Measurements from ENCODE around the gene SNX7. TPM values are rescaled to one million over a fixed set of nuclear protein-coding genes. Genes with fewer than 3 reads are reported as not detected.

The SNX7 gene, protein sequence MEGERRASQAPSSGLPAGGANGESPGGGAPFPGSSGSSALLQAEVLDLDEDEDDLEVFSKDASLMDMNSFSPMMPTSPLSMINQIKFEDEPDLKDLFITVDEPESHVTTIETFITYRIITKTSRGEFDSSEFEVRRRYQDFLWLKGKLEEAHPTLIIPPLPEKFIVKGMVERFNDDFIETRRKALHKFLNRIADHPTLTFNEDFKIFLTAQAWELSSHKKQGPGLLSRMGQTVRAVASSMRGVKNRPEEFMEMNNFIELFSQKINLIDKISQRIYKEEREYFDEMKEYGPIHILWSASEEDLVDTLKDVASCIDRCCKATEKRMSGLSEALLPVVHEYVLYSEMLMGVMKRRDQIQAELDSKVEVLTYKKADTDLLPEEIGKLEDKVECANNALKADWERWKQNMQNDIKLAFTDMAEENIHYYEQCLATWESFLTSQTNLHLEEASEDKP
- total RNA-seq: 10 to 100 TPM; 45.0 to 48.5 TPM

GRCh38 chr1:98661544-98662355, at the start of gene SNX7:
SNX7 (plus strand) TSS chr1:98661721; CDS start chr1:98661732, 11 bp downstream.
- Histone ChIP-seq H3K27ac (peak within 1 kb of the TSS; percentile 92), H3K9ac (ENCODE audit: low read depth in 2 of 2, low read length in 2 of 2) (peak within 1 kb of the TSS; percentile 79 to 86), H3K27me3 (no peaks in the 10 kb centered on the region), H3K4me1 (no peaks in the 10 kb centered on the region), H3K9me3 (no peaks in the 10 kb centered on the region), H3K36me3 (no peaks in the 10 kb centered on the region), H3K4me3 (peak within 1 kb of the TSS; percentile 55)
- intact Hi-C loops (cut with DNase I): no loop called here
- no peak for TF ChIP-seq CTCF (IDR thresholded peaks at IDR 0.05)
- DNase-seq: peak; percentile 87

DNA sequence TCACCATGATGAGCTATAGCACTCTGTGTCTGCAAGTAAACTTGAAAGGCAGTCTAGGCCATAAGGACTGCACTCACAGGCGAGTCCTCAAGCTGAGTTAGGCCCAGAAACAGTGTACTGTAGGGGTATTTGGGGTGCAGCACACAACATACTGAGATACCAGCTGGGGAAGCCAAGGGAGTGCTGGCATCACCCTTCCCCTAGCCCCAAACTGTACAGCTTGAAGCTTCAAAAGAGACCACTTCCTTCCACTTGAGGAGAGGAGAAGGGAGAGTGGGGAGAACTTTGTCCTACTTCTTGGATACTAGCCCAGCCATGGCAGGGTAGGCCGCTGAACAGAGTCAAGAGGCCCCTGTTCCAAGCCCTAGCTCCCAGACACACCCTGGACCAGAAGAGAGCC, 24.2 kb upstream of the SNX7 start:
- TF ChIP-seq CTCF (IDR thresholded peaks at IDR 0.05): no peak
- H3K9me3 ChIP-seq: no peaks in the 10 kb centered on the region
- H3K4me3 ChIP-seq: no peak overlapping the region
- no peak overlapping the region for H3K9ac ChIP-seq (ENCODE audit: low read depth in 2 of 2, low read length in 2 of 2)
- intact Hi-C loops (cut with DNase I): no loop called here
- no peaks in the 10 kb centered on the region for H3K27me3 ChIP-seq
- H3K4me1 ChIP-seq: no peaks in the 10 kb centered on the region
- no peak for DNase-seq
- H3K27ac ChIP-seq: no peak overlapping the region
- H3K36me3 ChIP-seq: no peaks in the 10 kb centered on the region

DNA sequence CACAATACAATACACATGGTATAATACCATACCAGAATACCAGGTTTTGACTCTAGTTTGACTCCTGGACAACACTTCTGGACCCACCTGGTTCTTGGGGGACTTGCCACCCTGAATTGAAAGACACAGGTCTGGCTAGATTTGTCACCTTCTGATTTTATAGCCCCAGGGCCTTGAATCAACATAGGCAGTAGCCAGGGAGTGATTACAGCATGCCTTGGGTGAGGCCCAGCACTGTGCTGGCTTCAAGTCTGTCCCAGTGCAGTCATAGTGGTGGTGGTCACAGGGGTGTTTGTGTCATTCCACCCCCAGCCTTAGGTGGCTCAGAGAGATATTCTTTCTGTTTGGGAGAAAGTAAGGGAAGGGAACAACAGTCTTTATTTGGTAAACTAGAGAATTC, 23.3 kb upstream of the SNX7 start:
- DNase-seq: no peak
- H3K9ac ChIP-seq (ENCODE audit: low read depth in 2 of 2, low read length in 2 of 2): no peak overlapping the region
- TF ChIP-seq CTCF (IDR thresholded peaks at IDR 0.05): no peak
- no peaks in the 10 kb centered on the region for H3K27me3 ChIP-seq
- no peaks in the 10 kb centered on the region for H3K9me3 ChIP-seq
- H3K4me3 ChIP-seq: no peak overlapping the region
- H3K27ac ChIP-seq: no peak overlapping the region
- H3K4me1 ChIP-seq: no peaks in the 10 kb centered on the region
- intact Hi-C loops (cut with DNase I): no loop called here
- no peaks in the 10 kb centered on the region for H3K36me3 ChIP-seq

DNA sequence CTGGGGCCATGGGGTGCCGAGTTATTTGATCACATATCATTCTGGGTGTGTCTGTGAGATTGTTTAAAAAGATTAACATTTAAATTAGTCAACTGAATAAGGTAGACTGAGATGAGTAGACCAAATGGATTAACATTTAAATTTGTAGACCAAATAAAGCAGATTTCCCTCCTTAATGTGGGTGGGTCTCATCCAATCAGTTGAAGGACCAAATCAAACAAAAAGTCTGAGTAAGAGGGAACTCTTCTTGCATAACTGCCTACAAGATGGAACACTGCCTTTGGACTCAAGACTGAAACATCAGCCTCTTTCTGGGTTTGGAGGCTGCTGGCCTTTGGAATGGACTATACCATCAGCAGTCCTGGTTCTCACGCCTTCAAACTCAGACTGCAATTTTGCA, 17.0 kb upstream of the SNX7 start:
- no peak overlapping the region for H3K9ac ChIP-seq (ENCODE audit: low read depth in 2 of 2, low read length in 2 of 2)
- no peaks in the 10 kb centered on the region for H3K9me3 ChIP-seq
- no peak for DNase-seq
- H3K4me3 ChIP-seq: no peak overlapping the region
- no peak overlapping the region for H3K27ac ChIP-seq
- intact Hi-C loops (cut with DNase I): no loop called here
- no peak for TF ChIP-seq CTCF (IDR thresholded peaks at IDR 0.05)
- no peaks in the 10 kb centered on the region for H3K4me1 ChIP-seq
- no peaks in the 10 kb centered on the region for H3K27me3 ChIP-seq
- H3K36me3 ChIP-seq: no peaks in the 10 kb centered on the region

GRCh38 chr1:98651116-98651632, 10.3 kb upstream of the SNX7 start:
- intact Hi-C loops (cut with DNase I): no loop called here
- TF ChIP-seq CTCF (IDR thresholded peaks at IDR 0.05): no peak
- H3K9me3 ChIP-seq: no peaks in the 10 kb centered on the region
- H3K9ac ChIP-seq (ENCODE audit: low read depth in 2 of 2, low read length in 2 of 2): no peak overlapping the region
- H3K4me3 ChIP-seq: no peak overlapping the region
- no peak for DNase-seq
- no peaks in the 10 kb centered on the region for H3K36me3 ChIP-seq
- H3K4me1 ChIP-seq: no peaks in the 10 kb centered on the region
- no peak overlapping the region for H3K27ac ChIP-seq
- no peaks in the 10 kb centered on the region for H3K27me3 ChIP-seq
